ENCODE measurements around the gene SLC51B.
"Not testable (repeated sequence)": the region's sequence is repeated elsewhere in the genome, so short reads cannot be mapped to it uniquely, and the experiment has no call there.

Gene SLC51B

GRCh38 chr15:65088643-65089021 is 43.4 kb downstream of the SLC51B start:
- no peak overlapping the region for H2AFZ ChIP-seq (ENCODE audit: low read depth, low read length)
- TF ChIP-seq CTCF (IDR thresholded peaks at IDR 0.05; ENCODE audit: low read depth, low read length) (no peak), EZH2phosphoT487 (IDR thresholded peaks at IDR 0.05; ENCODE audit: low read depth) (no peak)
- H3K36me3 ChIP-seq (replicated peaks; ENCODE audit: low read depth, low read length) = no peaks in the 10 kb centered on the region
- no peaks in the 10 kb centered on the region for H4K20me1 ChIP-seq (ENCODE audit: insufficient read depth, low read length)
- H3K4me2 ChIP-seq (ENCODE audit: low read length) = no peak overlapping the region
- H3K4me1 ChIP-seq (ENCODE audit: low read length) = no peaks in the 10 kb centered on the region
- H3K79me2 ChIP-seq (ENCODE audit: low read length) = no peaks in the 10 kb centered on the region
- H3K27ac ChIP-seq (ENCODE audit: low read length) = no peak overlapping the region
- no peak overlapping the region for H3K9ac ChIP-seq (ENCODE audit: low read length)
- H3K27me3 ChIP-seq (ENCODE audit: low read depth, low read length) = peaks cover 17% of the 10 kb centered on the region
- H3K4me3 ChIP-seq (ENCODE audit: low read length) = no peak overlapping the region
- H3K9me3 ChIP-seq (ENCODE audit: insufficient read depth, low read length) = no peaks in the 10 kb centered on the region

DNA sequence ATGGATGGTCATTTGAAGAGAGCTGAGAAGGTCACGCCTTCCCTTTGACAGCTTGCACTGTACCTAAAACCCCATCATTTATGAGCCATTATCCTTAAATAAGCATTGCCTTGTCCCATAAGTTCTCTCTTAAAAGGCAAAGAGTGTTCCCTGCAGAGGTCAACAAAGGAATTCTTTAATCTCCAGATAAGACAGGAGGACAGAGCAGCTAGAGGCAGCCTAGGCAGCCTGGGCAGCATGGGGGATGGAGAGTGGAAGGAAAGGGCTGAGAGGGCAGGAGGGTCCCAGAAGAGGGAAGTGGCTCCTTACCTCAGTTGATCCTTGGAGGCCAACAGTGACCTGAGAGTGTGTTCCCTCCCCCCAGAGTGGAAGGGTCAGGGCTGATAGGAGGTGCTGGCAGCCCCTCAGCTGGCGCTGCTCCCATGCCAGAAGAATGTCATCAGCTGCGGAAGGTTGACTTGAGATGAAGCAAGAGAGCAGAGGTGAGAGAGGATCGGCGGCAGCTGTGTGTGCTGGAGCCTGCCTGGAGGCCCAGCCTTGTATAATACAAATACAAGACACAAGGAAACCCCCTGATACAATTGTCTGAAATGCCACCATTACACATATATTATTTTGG is 44.1 kb downstream of the SLC51B start:
- no peak overlapping the region for H3K4me2 ChIP-seq (ENCODE audit: low read length)
- no peak for TF ChIP-seq EZH2phosphoT487 (IDR thresholded peaks at IDR 0.05; ENCODE audit: low read depth)
- no peak for TF ChIP-seq CTCF (IDR thresholded peaks at IDR 0.05; ENCODE audit: low read depth, low read length)
- H3K27ac ChIP-seq (ENCODE audit: low read length) = no peak overlapping the region

DNA sequence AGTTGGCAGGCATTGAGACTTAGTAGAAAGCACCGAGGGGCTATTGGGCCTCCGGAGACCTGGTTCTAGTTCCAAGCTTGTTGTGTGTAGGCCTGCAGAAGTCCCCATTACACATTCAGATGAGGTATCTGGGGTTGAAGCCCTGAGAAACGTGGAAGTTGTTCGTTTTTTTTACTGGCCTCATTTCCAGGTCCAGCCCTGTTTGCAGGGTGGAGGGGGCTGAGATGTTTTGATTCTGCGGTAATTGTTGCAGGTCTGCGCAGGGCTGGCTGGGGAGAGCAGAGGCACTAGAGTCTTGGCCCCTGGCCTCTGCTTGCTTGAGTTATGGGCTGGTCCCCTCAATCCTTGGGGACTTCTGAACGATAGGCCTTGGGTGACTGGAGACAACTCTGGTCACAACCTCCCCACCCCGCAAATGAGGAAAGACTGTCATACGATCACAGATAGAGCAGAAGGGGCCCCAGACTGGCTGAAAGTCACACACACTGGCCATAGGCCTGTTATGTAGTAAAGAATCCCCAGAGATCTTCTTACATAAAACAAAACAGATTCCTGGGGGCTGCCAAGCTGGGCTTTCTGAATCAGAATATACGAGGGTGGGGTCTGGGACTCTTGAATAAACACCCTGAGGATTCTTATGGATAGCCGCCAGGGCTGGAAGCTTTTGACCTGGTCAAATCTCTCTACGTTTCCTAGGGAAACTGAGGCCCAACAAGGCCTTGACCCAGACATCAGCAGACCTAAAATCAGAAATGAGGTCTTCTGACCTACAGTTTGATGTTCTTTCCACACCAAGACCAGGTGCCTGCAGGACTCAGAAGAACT is 47.0 kb downstream of the SLC51B start:
- no peak overlapping the region for H3K4me2 ChIP-seq (ENCODE audit: low read length)
- no peaks in the 10 kb centered on the region for H3K4me1 ChIP-seq (ENCODE audit: low read length)
- H4K20me1 ChIP-seq (ENCODE audit: insufficient read depth, low read length) = no peaks in the 10 kb centered on the region
- H3K27me3 ChIP-seq (ENCODE audit: low read depth, low read length) = no peaks in the 10 kb centered on the region
- no peak overlapping the region for H2AFZ ChIP-seq (ENCODE audit: low read depth, low read length)
- no peaks in the 10 kb centered on the region for H3K9me3 ChIP-seq (ENCODE audit: insufficient read depth, low read length)
- TF ChIP-seq EZH2phosphoT487 (IDR thresholded peaks at IDR 0.05; ENCODE audit: low read depth) (no peak), CTCF (IDR thresholded peaks at IDR 0.05; ENCODE audit: low read depth, low read length) (no peak)
- H3K4me3 ChIP-seq (ENCODE audit: low read length) = no peak overlapping the region
- no peak overlapping the region for H3K27ac ChIP-seq (ENCODE audit: low read length)
- H3K79me2 ChIP-seq (ENCODE audit: low read length) = no peaks in the 10 kb centered on the region
- H3K9ac ChIP-seq (ENCODE audit: low read length) = no peak overlapping the region
- no peaks in the 10 kb centered on the region for H3K36me3 ChIP-seq (replicated peaks; ENCODE audit: low read depth, low read length)

More for the DNA sequence above, 44.1 kb downstream of the SLC51B start:
- Histone ChIP-seq H3K4me3 (ENCODE audit: low read length) (no peak overlapping the region), H4K20me1 (ENCODE audit: insufficient read depth, low read length) (no peaks in the 10 kb centered on the region), H3K27me3 (ENCODE audit: low read depth, low read length) (peaks cover 10% of the 10 kb centered on the region), H3K79me2 (ENCODE audit: low read length) (no peaks in the 10 kb centered on the region), H3K9ac (ENCODE audit: low read length) (no peak overlapping the region), H3K4me1 (ENCODE audit: low read length) (no peaks in the 10 kb centered on the region), H2AFZ (ENCODE audit: low read depth, low read length) (no peak overlapping the region), H3K36me3 (replicated peaks; ENCODE audit: low read depth, low read length) (no peaks in the 10 kb centered on the region), H3K9me3 (ENCODE audit: insufficient read depth, low read length) (no peaks in the 10 kb centered on the region)

DNA sequence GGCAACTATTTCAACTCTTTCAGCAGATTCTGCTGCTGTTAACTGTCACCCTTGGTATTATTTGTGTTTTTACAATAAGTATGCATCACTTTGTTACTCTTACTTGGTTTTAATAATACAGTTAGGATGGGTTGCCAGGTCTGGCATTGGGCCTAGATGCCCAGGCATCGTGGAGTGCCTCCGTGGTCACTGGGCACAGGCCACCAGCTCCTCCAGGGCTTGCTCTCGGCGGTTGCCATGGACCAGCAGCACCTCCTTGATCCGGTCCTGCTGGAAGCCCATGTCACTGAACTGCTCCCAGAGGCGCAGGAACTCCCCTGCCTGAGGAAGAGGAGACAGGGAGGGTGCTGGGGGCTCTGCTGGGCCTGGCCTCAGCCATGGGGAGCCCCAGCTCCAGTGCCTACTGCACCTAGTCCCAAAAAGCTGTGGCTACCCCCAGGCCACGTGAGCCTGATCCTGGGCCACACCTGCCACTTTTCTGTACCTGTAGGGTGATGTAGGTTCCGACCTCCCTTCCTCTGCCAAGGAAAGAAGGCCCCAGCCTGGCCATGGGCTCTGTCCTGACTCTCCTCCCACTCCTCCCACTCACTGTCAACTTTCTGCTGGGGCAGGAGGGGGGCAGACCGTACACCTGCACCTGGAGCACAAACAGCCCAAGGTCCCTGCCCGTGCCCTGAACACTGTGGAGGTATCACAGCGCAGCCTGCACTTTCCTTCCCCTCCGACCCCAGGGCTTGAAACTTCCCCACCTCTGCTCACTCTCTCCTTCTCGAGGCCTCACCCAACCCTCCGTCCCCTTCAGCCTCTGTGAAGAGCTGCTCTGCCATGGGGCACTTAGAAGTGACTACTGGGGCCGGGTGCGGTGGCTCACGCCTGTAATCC is 48.0 kb downstream of the SLC51B start:
- Histone ChIP-seq H3K79me2 (ENCODE audit: low read length) (no peaks in the 10 kb centered on the region), H3K4me1 (ENCODE audit: low read length) (no peaks in the 10 kb centered on the region), H3K9ac (ENCODE audit: low read length) (no peak overlapping the region), H4K20me1 (ENCODE audit: insufficient read depth, low read length) (no peaks in the 10 kb centered on the region), H3K4me3 (ENCODE audit: low read length) (no peak overlapping the region), H3K4me2 (ENCODE audit: low read length) (no peak overlapping the region), H3K27me3 (ENCODE audit: low read depth, low read length) (no peaks in the 10 kb centered on the region), H3K27ac (ENCODE audit: low read length) (no peak overlapping the region), H2AFZ (ENCODE audit: low read depth, low read length) (no peak overlapping the region), H3K9me3 (ENCODE audit: insufficient read depth, low read length) (no peaks in the 10 kb centered on the region), H3K36me3 (replicated peaks; ENCODE audit: low read depth, low read length) (peaks cover 1% of the 10 kb centered on the region)
- no peak for TF ChIP-seq CTCF (IDR thresholded peaks at IDR 0.05; ENCODE audit: low read depth, low read length)
- no peak for TF ChIP-seq EZH2phosphoT487 (IDR thresholded peaks at IDR 0.05; ENCODE audit: low read depth)

DNA sequence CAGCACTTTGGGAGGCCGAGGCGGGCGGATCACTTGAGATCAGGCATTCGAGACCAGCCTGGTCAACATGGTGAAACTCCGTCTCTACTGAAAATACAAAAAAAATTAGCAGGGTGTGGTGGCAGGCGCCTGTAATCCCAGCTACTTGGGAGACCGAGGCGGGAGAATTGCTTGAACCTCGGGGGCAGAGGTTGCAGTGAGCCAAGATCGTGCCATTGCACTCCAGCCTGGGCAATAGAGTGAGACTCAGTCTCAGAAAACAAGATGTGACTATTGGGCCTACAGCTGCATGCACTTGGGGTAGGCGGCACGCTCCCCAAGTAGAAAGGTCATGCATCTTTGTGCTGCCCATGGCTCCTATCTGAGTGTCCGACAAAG is 48.6 kb downstream of the SLC51B start:
- not testable (repeated sequence) for H3K27ac ChIP-seq (ENCODE audit: low read length); H3K4me1 ChIP-seq (ENCODE audit: low read length); H3K9ac ChIP-seq (ENCODE audit: low read length); H2AFZ ChIP-seq (ENCODE audit: low read depth, low read length); H3K27me3 ChIP-seq (ENCODE audit: low read depth, low read length); H3K79me2 ChIP-seq (ENCODE audit: low read length); H4K20me1 ChIP-seq (ENCODE audit: insufficient read depth, low read length); H3K4me3 ChIP-seq (ENCODE audit: low read length); H3K9me3 ChIP-seq (ENCODE audit: insufficient read depth, low read length); H3K36me3 ChIP-seq (replicated peaks; ENCODE audit: low read depth, low read length); H3K4me2 ChIP-seq (ENCODE audit: low read length)
